WTC11 (cell line): Measurements from ENCODE around the gene DNAH11. TPM values are rescaled to one million over a fixed set of nuclear protein-coding genes. Genes with fewer than 3 reads are reported as not detected.

ENCODE experiments used
- ATAC-seq: fragments of 200-7000 bp; cut with Tn5 transposase; 2 replicates; pipeline ENCODE4 v1.10.0; 2021; ENCODE audit warnings: mild to moderate bottlenecking, moderate library complexity
- CTCF ChIA-PET: fragments of 300-600 bp; sonication (Branson Sonifier 250); formaldehyde crosslinking; loops from one replicate; lab custom pipeline; 2021; ENCODE audit warnings: antibody characterized with exemption; lab: Charles Lee
- POLR2A ChIA-PET: fragments of 350-600 bp; sonication (Branson Sonifier 250); formaldehyde crosslinking; loops from one replicate; lab custom pipeline; 2021; ENCODE audit warnings: antibody characterized with exemption; lab: Charles Lee
- DNase-seq: peaks from one replicate; pipeline ENCODE4 v3.0.0; 2021; ENCODE audit warnings: low spot score
- H3K27ac Mint-ChIP-seq: 2 replicates; pipeline ENCODE4 v1.8.0; 2021; ENCODE audit warnings: mixed read lengths
- H3K27me3 Mint-ChIP-seq: 2 replicates; pipeline ENCODE4 v1.8.0; 2021; ENCODE audit warnings: low read depth, mild to moderate bottlenecking, moderate library complexity, mixed read lengths
- H3K36me3 Mint-ChIP-seq: 2 replicates; pipeline ENCODE4 v1.8.0; 2021; ENCODE audit warnings: mixed read lengths
- H3K4me1 Mint-ChIP-seq: 2 replicates; pipeline ENCODE4 v1.8.0; 2022; ENCODE audit warnings: mixed read lengths
- H3K4me3 Mint-ChIP-seq: 2 replicates; pipeline ENCODE4 v1.8.0; 2021; ENCODE audit warnings: mild to moderate bottlenecking, moderate library complexity, mixed read lengths
- H3K9me3 Mint-ChIP-seq: 2 replicates; pipeline ENCODE4 v1.8.0; 2021; ENCODE audit warnings: mixed read lengths
- CREB1 ChIP-seq: sonication (generic); formaldehyde crosslinking; IDR thresholded peaks from 2 replicates; pipeline ENCODE4 v1.8.0; 2023; ENCODE audit warnings: mild to moderate bottlenecking, missing genetic modification reagents
- GRHL2 ChIP-seq: fragments of 250-450 bp; sonication (Bioruptor Pico); IDR thresholded peaks from 2 replicates; pipeline ENCODE4 v1.8.0; 2022; ENCODE audit warnings: mild to moderate bottlenecking, moderate library complexity; ENCODE audit not compliant: insufficient replicate concordance, severe bottlenecking
- GTF2I ChIP-seq: fragments of 250-450 bp; sonication (Bioruptor Pico); conservative IDR thresholded peaks from 2 replicates; pipeline ENCODE4 v1.4.0; 2021; ENCODE audit warnings: mild to moderate bottlenecking
- HMGA2 ChIP-seq: fragments of 250-450 bp; sonication (Bioruptor Pico); IDR thresholded peaks from 2 replicates; pipeline ENCODE4 v1.4.0; 2021; ENCODE audit warnings: mild to moderate bottlenecking, moderate library complexity
- KAT7 ChIP-seq: sonication (generic); formaldehyde crosslinking; IDR thresholded peaks from 2 replicates; pipeline ENCODE4 v1.8.1; 2023; ENCODE audit warnings: missing genetic modification reagents, mild to moderate bottlenecking, borderline replicate concordance
- NFATC4 ChIP-seq: fragments of 250-450 bp; sonication (Bioruptor Pico); IDR thresholded peaks from 2 replicates; pipeline ENCODE4 v1.9.0; 2021; ENCODE audit warnings: mild to moderate bottlenecking
- NR1H2 ChIP-seq: sonication (generic); formaldehyde crosslinking; IDR thresholded peaks from 2 replicates; pipeline ENCODE4 v1.9.0; 2021; ENCODE audit warnings: mild to moderate bottlenecking, moderate library complexity, missing genetic modification reagents
- RELA ChIP-seq: sonication (generic); formaldehyde crosslinking; IDR thresholded peaks from 2 replicates; pipeline ENCODE4 v1.8.1; 2022; ENCODE audit warnings: missing genetic modification reagents, mild to moderate bottlenecking, borderline replicate concordance
- SMAD3 ChIP-seq: sonication (generic); formaldehyde crosslinking; IDR thresholded peaks from 2 replicates; pipeline ENCODE4 v1.8.0; 2022; ENCODE audit warnings: missing genetic modification reagents, mild to moderate bottlenecking, borderline replicate concordance
- TEAD1 ChIP-seq: sonication (generic); formaldehyde crosslinking; IDR thresholded peaks from 2 replicates; pipeline ENCODE4 v1.8.0; 2022; ENCODE audit warnings: mild to moderate bottlenecking, missing genetic modification reagents
- ZNF138 ChIP-seq: sonication (generic); formaldehyde crosslinking; conservative IDR thresholded peaks from 2 replicates; pipeline ENCODE4 v1.8.1; 2022; ENCODE audit warnings: mild to moderate bottlenecking, moderate library complexity, missing genetic modification reagents
- ZNF263 ChIP-seq: sonication (generic); formaldehyde crosslinking; IDR thresholded peaks from 2 replicates; pipeline ENCODE4 v1.8.1; 2022; ENCODE audit warnings: low read depth, mild to moderate bottlenecking, moderate library complexity, missing genetic modification reagents
- ZNF671 ChIP-seq: fragments of 250-450 bp; sonication (Bioruptor Pico); IDR thresholded peaks from 2 replicates; pipeline ENCODE4 v1.8.0; 2021; ENCODE audit warnings: mild to moderate bottlenecking
- total RNA-seq: library from RNA; stranded (reverse); gene quantifications from 3 replicates; pipeline ENCODE4 v1.2.3, GENCODE V29; 2021
- TF ChIP-seq, protein P1 (sequence below): sonication (generic); formaldehyde crosslinking; IDR thresholded peaks from 2 replicates; pipeline ENCODE4 v1.8.0; 2023; ENCODE audit warnings: mild to moderate bottlenecking, missing genetic modification reagents
- TF ChIP-seq, protein P2 (sequence below): fragments of 250-450 bp; sonication (Bioruptor Pico); IDR thresholded peaks from 2 replicates; pipeline ENCODE4 v1.9.0; 2021; ENCODE audit warnings: moderate library complexity, mild to moderate bottlenecking, inconsistent platforms, borderline replicate concordance
- TF ChIP-seq, protein P3 (sequence below): fragments of 250-450 bp; sonication (Bioruptor Pico); conservative IDR thresholded peaks from 2 replicates; pipeline ENCODE4 v1.9.0; 2021; ENCODE audit warnings: mild to moderate bottlenecking
- TF ChIP-seq, protein P4 (sequence below): fragments of 250-450 bp; sonication (Bioruptor Pico); IDR thresholded peaks from 2 replicates; pipeline ENCODE4 v1.9.0; 2021; ENCODE audit warnings: mild to moderate bottlenecking
- TF ChIP-seq, protein P5 (sequence below): sonication (generic); formaldehyde crosslinking; IDR thresholded peaks from 2 replicates; pipeline ENCODE4 v1.8.1; 2023; ENCODE audit warnings: mild to moderate bottlenecking, moderate library complexity, missing genetic modification reagents
- TF ChIP-seq, protein P6 (sequence below): sonication (generic); formaldehyde crosslinking; IDR thresholded peaks from 2 replicates; pipeline ENCODE4 v1.8.1; 2022; ENCODE audit warnings: mild to moderate bottlenecking, moderate library complexity, missing genetic modification reagents

The DNAH11 gene
- total RNA-seq, 1 experiment from 2014 or later: 6.4 TPM

DNA sequence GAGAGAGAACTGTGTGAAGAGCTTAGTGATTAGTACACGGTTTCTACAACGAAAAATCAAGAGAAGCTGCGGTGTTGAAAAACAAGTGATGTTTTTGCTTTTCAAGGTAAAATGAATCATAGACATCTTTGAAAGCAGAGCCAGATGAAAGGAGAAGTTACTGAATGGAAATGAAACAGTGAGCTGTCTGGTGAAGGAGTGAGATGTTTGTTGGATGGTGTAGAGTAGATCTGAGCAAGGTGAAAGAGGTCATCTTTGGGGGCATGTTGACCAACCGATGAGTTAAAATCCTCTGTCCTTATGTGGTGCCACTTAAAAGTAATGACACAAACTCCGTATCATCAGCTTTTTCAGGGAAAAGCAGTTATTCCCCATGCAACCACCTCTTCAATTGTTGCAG is 225.4 kb downstream of the DNAH11 start (continued):
- no peak for TF ChIP-seq RELA (CRISPR knock-in tag)
- TF ChIP-seq GTF2I (CRISPR knock-in tag): no peak
- TF ChIP-seq, protein P1, sequence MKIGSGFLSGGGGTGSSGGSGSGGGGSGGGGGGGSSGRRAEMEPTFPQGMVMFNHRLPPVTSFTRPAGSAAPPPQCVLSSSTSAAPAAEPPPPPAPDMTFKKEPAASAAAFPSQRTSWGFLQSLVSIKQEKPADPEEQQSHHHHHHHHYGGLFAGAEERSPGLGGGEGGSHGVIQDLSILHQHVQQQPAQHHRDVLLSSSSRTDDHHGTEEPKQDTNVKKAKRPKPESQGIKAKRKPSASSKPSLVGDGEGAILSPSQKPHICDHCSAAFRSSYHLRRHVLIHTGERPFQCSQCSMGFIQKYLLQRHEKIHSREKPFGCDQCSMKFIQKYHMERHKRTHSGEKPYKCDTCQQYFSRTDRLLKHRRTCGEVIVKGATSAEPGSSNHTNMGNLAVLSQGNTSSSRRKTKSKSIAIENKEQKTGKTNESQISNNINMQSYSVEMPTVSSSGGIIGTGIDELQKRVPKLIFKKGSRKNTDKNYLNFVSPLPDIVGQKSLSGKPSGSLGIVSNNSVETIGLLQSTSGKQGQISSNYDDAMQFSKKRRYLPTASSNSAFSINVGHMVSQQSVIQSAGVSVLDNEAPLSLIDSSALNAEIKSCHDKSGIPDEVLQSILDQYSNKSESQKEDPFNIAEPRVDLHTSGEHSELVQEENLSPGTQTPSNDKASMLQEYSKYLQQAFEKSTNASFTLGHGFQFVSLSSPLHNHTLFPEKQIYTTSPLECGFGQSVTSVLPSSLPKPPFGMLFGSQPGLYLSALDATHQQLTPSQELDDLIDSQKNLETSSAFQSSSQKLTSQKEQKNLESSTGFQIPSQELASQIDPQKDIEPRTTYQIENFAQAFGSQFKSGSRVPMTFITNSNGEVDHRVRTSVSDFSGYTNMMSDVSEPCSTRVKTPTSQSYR: no peak
- TF ChIP-seq SMAD3 (CRISPR knock-in tag): no peak
- TF ChIP-seq, protein P2, sequence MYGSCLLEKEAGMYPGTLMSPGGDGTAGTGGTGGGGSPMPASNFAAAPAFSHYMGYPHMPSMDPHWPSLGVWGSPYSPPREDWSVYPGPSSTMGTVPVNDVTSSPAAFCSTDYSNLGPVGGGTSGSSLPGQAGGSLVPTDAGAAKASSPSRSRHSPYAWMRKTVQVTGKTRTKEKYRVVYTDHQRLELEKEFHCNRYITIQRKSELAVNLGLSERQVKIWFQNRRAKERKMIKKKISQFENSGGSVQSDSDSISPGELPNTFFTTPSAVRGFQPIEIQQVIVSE: no peak

DNA sequence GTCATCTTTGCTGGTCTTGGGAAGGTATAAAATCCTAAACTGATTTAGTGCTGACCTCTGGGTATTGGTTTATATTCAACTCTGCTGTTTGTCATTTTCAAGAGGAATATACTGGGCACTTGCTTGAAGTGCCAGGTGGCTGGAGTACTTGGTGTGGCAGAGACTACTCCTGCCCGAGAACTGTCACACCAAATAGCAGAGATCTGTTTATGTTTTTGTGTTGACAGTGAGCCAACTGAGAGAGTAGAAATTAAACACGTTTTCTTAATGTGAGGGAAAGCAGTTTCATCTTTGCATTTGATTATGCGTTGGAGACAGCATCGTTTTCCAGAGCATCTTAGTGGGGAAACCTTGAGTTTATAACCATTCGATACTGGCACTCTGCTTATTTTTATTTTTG is 228.4 kb downstream of the DNAH11 start:
- Mint-ChIP-seq H3K36me3 (no peaks in the 10 kb centered on the region), H3K4me3 (no peak overlapping the region), H3K9me3 (no peaks in the 10 kb centered on the region), H3K27ac (peak overlapping the region; percentile 69; the same call in 1 of the 2 replicates), H3K27me3 (peaks cover 3% of the 10 kb centered on the region; the same call in 1 of the 2 replicates), H3K4me1 (peaks cover 81% of the 10 kb centered on the region)
- ChIA-PET CTCF (interaction anchor here (0.9 to 1.6 kb wide), 4 partner anchors 58 to 1026 kb away, joined by 3 to 11 read pairs (median 3); no protein-coding TSS in a partner anchor), POLR2A (interaction anchor here (0.9 to 2.0 kb wide), 2 partner anchors 344 to 986 kb away, joined by 4 to 7 read pairs; partner anchors contain the start of gene SP4)
- ATAC-seq (no peak), DNase-seq (no peak)
- TF ChIP-seq GRHL2 (CRISPR knock-in tag) (no peak), CREB1 (CRISPR knock-in tag) (no peak), GTF2I (CRISPR knock-in tag) (no peak), ZNF671 (CRISPR knock-in tag) (no peak), ZNF263 (no peak), ZNF138 (CRISPR knock-in tag) (no peak), HMGA2 (CRISPR knock-in tag) (no peak), TEAD1 (CRISPR knock-in tag) (no peak), NR1H2 (no peak), KAT7 (CRISPR knock-in tag) (no peak), NFATC4 (no peak)
- TF ChIP-seq, protein P3, sequence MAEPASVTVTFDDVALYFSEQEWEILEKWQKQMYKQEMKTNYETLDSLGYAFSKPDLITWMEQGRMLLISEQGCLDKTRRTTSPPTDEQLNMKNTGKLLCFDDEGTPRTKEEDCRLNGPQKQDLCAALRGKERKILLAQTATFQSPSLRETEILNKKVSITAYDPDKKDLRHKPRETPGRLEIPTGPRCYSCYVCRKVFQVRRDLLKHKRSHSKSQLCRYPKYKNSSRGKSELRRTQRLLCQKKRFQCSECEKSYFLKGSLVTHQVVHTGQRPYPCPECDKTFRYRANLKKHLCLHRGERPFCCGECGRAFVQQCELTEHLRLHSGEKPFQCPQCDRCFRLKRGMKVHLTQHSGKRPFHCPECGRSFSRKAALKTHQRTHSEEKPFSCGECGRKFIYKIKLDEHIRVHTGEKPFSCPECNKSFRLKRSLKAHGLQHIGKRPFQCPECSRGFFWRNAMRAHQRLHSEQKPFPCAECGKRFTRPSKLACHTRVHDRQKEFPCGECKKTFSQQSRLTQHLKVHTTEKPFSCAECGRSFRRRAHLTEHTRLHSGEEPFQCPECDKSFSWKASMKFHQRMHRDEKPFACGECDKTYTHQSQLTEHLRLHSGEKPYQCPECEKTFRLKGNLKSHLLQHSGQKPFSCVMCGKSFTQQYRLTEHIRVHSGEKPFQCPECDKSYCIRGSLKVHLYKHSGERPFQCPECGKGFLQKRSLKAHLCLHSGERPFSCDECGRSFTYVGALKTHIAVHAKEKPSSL: no peak
- TF ChIP-seq, protein P2: no peak
- TF ChIP-seq, protein P4, sequence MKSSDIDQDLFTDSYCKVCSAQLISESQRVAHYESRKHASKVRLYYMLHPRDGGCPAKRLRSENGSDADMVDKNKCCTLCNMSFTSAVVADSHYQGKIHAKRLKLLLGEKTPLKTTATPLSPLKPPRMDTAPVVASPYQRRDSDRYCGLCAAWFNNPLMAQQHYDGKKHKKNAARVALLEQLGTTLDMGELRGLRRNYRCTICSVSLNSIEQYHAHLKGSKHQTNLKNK (CRISPR knock-in tag): no peak
- TF ChIP-seq, protein P5, sequence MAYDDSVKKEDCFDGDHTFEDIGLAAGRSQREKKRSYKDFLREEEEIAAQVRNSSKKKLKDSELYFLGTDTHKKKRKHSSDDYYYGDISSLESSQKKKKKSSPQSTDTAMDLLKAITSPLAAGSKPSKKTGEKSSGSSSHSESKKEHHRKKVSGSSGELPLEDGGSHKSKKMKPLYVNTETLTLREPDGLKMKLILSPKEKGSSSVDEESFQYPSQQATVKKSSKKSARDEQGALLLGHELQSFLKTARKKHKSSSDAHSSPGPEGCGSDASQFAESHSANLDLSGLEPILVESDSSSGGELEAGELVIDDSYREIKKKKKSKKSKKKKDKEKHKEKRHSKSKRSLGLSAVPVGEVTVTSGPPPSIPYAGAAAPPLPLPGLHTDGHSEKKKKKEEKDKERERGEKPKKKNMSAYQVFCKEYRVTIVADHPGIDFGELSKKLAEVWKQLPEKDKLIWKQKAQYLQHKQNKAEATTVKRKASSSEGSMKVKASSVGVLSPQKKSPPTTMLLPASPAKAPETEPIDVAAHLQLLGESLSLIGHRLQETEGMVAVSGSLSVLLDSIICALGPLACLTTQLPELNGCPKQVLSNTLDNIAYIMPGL (CRISPR knock-in tag): no peak
- TF ChIP-seq, protein P6, sequence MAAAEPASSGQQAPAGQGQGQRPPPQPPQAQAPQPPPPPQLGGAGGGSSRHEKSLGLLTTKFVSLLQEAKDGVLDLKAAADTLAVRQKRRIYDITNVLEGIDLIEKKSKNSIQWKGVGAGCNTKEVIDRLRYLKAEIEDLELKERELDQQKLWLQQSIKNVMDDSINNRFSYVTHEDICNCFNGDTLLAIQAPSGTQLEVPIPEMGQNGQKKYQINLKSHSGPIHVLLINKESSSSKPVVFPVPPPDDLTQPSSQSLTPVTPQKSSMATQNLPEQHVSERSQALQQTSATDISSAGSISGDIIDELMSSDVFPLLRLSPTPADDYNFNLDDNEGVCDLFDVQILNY: no peak
- TF ChIP-seq, all 79 proteins: peak for 0
